Measurements from ENCODE around the gene DAZL.

Gene DAZL

DNA sequence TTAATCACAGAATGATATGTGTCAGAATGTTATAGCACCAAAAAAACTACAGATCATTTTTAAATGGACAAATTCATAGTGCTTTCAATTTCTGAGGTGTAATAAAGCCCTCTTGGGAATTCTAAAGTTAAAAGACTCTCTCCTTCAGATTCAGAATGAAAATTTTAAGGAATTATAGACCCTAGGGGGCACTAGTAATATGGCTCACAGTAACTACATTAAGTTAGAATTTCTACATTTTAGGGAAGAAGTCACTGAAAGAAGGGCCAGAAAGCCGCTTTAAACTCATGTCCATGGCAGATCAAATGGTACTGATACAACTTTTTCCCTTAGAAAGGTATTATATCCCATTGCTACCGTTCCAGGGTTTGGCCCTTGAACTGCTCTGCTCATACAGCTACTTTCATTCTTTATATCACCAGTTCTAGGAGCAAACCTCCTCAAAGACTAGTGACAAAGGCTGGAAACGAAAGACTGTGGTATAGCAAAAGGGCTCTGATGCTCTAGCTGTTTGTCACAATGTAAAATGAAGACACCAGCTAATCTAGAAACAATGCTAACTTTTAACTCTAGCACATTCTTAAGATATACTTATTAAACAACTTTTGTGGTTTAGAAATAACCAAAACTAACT, 18.1 kb downstream of the DAZL start:
- Histone ChIP-seq H3K9me3 (ENCODE audit: insufficient read depth, low read depth, low read length) (no peaks in the 10 kb centered on the region), H2BK120ac (ENCODE audit: insufficient read depth, low read length, poor library complexity) (no peak overlapping the region), H2AK5ac (ENCODE audit: low read length) (no peak overlapping the region), H4K91ac (ENCODE audit: low read depth, low read length) (no peak overlapping the region), H3K79me2 (ENCODE audit: control insufficient read depth, insufficient read depth, low read length, poor library complexity) (no peaks in the 10 kb centered on the region), H3K36me3 (ENCODE audit: control insufficient read depth in 1 of 2, insufficient read depth in 2 of 2, low read length in 2 of 2) (no peaks in the 10 kb centered on the region), H4K12ac (ENCODE audit: low read depth, low read length) (no peak overlapping the region), H3K27me3 (ENCODE audit: insufficient read depth, low read length) (no peaks in the 10 kb centered on the region), H2AFZ (ENCODE audit: insufficient read depth, low read length, poor library complexity) (no peak overlapping the region), H3K9ac (ENCODE audit: low read length) (no peak overlapping the region), H4K8ac (ENCODE audit: low read depth, low read length) (no peak overlapping the region), H2BK5ac (ENCODE audit: low read depth, low read length, poor library complexity) (no peak overlapping the region), H3K27ac (ENCODE audit: low read depth, low read length) (no peak overlapping the region), H3K79me1 (ENCODE audit: low read length) (no peaks in the 10 kb centered on the region), H3K14ac (ENCODE audit: low read length) (no peak overlapping the region), H3K18ac (ENCODE audit: low read length) (no peak overlapping the region), H3K4me2 (ENCODE audit: low read length) (no peak overlapping the region), H3K23ac (ENCODE audit: low read length) (no peak overlapping the region), H2BK12ac (ENCODE audit: low read length) (no peak overlapping the region), H3K4ac (ENCODE audit: low read depth, low read length) (no peak overlapping the region), H3K4me1 (ENCODE audit: control insufficient read depth in 1 of 2, insufficient read depth in 2 of 2, low read length in 2 of 2) (no peaks in the 10 kb centered on the region), H3K4me3 (ENCODE audit: low read depth, low read length) (no peak overlapping the region)
- WGBS (ENCODE audit: extremely low coverage, insufficient coverage, insufficient read length) = no CpG with 5 or more reads among the region's 3 CpGs
- DNase-seq = no peak

- Histone ChIP-seq H3K27ac (ENCODE audit: low read depth, low read length) (no peak overlapping the region), H2AFZ (ENCODE audit: insufficient read depth, low read length, poor library complexity) (no peak overlapping the region), H4K91ac (ENCODE audit: low read depth, low read length) (no peak overlapping the region), H3K9ac (ENCODE audit: low read length) (no peak overlapping the region), H3K4me2 (ENCODE audit: low read length) (no peak overlapping the region), H3K23ac (ENCODE audit: low read length) (no peak overlapping the region), H3K4ac (ENCODE audit: low read depth, low read length) (no peak overlapping the region), H3K36me3 (ENCODE audit: control insufficient read depth in 1 of 2, insufficient read depth in 2 of 2, low read length in 2 of 2) (no peaks in the 10 kb centered on the region), H3K4me1 (ENCODE audit: control insufficient read depth in 1 of 2, insufficient read depth in 2 of 2, low read length in 2 of 2) (no peaks in the 10 kb centered on the region), H2AK5ac (ENCODE audit: low read length) (no peak overlapping the region), H3K18ac (ENCODE audit: low read length) (no peak overlapping the region), H3K4me3 (ENCODE audit: low read depth, low read length) (no peak overlapping the region), H4K8ac (ENCODE audit: low read depth, low read length) (no peak overlapping the region), H3K14ac (ENCODE audit: low read length) (no peak overlapping the region), H3K27me3 (ENCODE audit: insufficient read depth, low read length) (no peaks in the 10 kb centered on the region), H3K9me3 (ENCODE audit: insufficient read depth, low read depth, low read length) (no peaks in the 10 kb centered on the region), H2BK120ac (ENCODE audit: insufficient read depth, low read length, poor library complexity) (no peak overlapping the region), H3K79me1 (ENCODE audit: low read length) (no peaks in the 10 kb centered on the region), H2BK12ac (ENCODE audit: low read length) (no peak overlapping the region), H2BK5ac (ENCODE audit: low read depth, low read length, poor library complexity) (no peak overlapping the region), H3K79me2 (ENCODE audit: control insufficient read depth, insufficient read depth, low read length, poor library complexity) (no peaks in the 10 kb centered on the region), H4K12ac (ENCODE audit: low read depth, low read length) (no peak overlapping the region)
- no peak for DNase-seq
- no CpG with 5 or more reads among the region's 2 CpGs for WGBS (ENCODE audit: extremely low coverage, insufficient coverage, insufficient read length)
Observed at GRCh38 chr3:16584880-16585279, 20.3 kb downstream of the DAZL start.

- Histone ChIP-seq H3K27ac (ENCODE audit: low read depth, low read length) (no peak overlapping the region), H3K79me1 (ENCODE audit: low read length) (no peaks in the 10 kb centered on the region), H3K14ac (ENCODE audit: low read length) (no peak overlapping the region), H2BK12ac (ENCODE audit: low read length) (no peak overlapping the region), H2AFZ (ENCODE audit: insufficient read depth, low read length, poor library complexity) (no peak overlapping the region), H3K9ac (ENCODE audit: low read length) (no peak overlapping the region), H3K23ac (ENCODE audit: low read length) (no peak overlapping the region), H4K12ac (ENCODE audit: low read depth, low read length) (no peak overlapping the region), H4K91ac (ENCODE audit: low read depth, low read length) (no peak overlapping the region), H3K18ac (ENCODE audit: low read length) (no peak overlapping the region), H4K8ac (ENCODE audit: low read depth, low read length) (no peak overlapping the region), H2BK120ac (ENCODE audit: insufficient read depth, low read length, poor library complexity) (no peak overlapping the region), H3K27me3 (ENCODE audit: insufficient read depth, low read length) (no peaks in the 10 kb centered on the region), H3K4me3 (ENCODE audit: low read depth, low read length) (no peak overlapping the region), H3K36me3 (ENCODE audit: control insufficient read depth in 1 of 2, insufficient read depth in 2 of 2, low read length in 2 of 2) (no peaks in the 10 kb centered on the region), H3K79me2 (ENCODE audit: control insufficient read depth, insufficient read depth, low read length, poor library complexity) (no peaks in the 10 kb centered on the region), H2BK5ac (ENCODE audit: low read depth, low read length, poor library complexity) (no peak overlapping the region), H3K4me1 (ENCODE audit: control insufficient read depth in 1 of 2, insufficient read depth in 2 of 2, low read length in 2 of 2) (no peaks in the 10 kb centered on the region), H3K4ac (ENCODE audit: low read depth, low read length) (no peak overlapping the region), H3K4me2 (ENCODE audit: low read length) (no peak overlapping the region), H2AK5ac (ENCODE audit: low read length) (no peak overlapping the region), H3K9me3 (ENCODE audit: insufficient read depth, low read depth, low read length) (no peaks in the 10 kb centered on the region)
- no CpG with 5 or more reads among the region's 5 CpGs for WGBS (ENCODE audit: extremely low coverage, insufficient coverage, insufficient read length)
- no peak for DNase-seq
Observed at GRCh38 chr3:16583551-16583950, 21.7 kb downstream of the DAZL start.

- Histone ChIP-seq H3K23ac (ENCODE audit: low read length) (no peak overlapping the region), H2BK120ac (ENCODE audit: insufficient read depth, low read length, poor library complexity) (no peak overlapping the region), H3K4me3 (ENCODE audit: low read depth, low read length) (no peak overlapping the region), H2AFZ (ENCODE audit: insufficient read depth, low read length, poor library complexity) (no peak overlapping the region), H3K36me3 (ENCODE audit: control insufficient read depth in 1 of 2, insufficient read depth in 2 of 2, low read length in 2 of 2) (no peaks in the 10 kb centered on the region), H2BK5ac (ENCODE audit: low read depth, low read length, poor library complexity) (no peak overlapping the region), H3K4ac (ENCODE audit: low read depth, low read length) (no peak overlapping the region), H3K4me1 (ENCODE audit: control insufficient read depth in 1 of 2, insufficient read depth in 2 of 2, low read length in 2 of 2) (no peaks in the 10 kb centered on the region), H3K79me1 (ENCODE audit: low read length) (no peaks in the 10 kb centered on the region), H3K14ac (ENCODE audit: low read length) (no peak overlapping the region), H3K4me2 (ENCODE audit: low read length) (no peak overlapping the region), H2BK12ac (ENCODE audit: low read length) (no peak overlapping the region), H4K8ac (ENCODE audit: low read depth, low read length) (no peak overlapping the region), H2AK5ac (ENCODE audit: low read length) (no peak overlapping the region), H3K27ac (ENCODE audit: low read depth, low read length) (no peak overlapping the region), H4K91ac (ENCODE audit: low read depth, low read length) (no peak overlapping the region), H3K27me3 (ENCODE audit: insufficient read depth, low read length) (no peaks in the 10 kb centered on the region), H3K18ac (ENCODE audit: low read length) (no peak overlapping the region), H3K9me3 (ENCODE audit: insufficient read depth, low read depth, low read length) (no peaks in the 10 kb centered on the region), H3K9ac (ENCODE audit: low read length) (no peak overlapping the region), H3K79me2 (ENCODE audit: control insufficient read depth, insufficient read depth, low read length, poor library complexity) (no peaks in the 10 kb centered on the region), H4K12ac (ENCODE audit: low read depth, low read length) (no peak overlapping the region)
- no CpG with 5 or more reads among the region's 4 CpGs for WGBS (ENCODE audit: extremely low coverage, insufficient coverage, insufficient read length)
- no peak for DNase-seq
Observed at GRCh38 chr3:16570113-16570512, 35.1 kb downstream of the DAZL start.

Measured in trophoblast cell (in vitro differentiated cells and primary cell).